Measurements from ENCODE around the gene FAM107B. TPM values are rescaled to one million over a fixed set of nuclear protein-coding genes. Genes with fewer than 3 reads are reported as not detected.

The FAM107B gene
- total RNA-seq, 1 donor = 17.7 TPM

DNA sequence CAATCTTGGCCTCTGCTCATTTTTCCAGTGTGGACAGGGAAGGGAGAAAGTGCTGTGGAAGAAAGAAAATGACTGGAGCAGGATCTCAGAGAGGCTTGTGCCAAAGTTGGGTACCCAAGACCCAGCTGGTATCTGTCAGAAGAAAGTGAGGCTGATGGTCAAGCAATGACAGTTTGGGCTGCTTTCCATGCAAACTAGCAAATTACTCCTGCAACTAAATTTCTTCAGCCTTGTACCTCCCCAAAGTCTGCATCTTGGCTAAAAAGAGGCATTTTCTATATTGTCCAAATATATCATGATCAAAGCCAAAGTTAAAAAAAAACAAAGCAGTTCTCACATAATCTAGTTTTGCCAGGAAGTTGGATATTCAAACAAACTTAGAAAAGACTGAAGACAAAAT is 235.5 kb downstream of the FAM107B start:
- H3K4me3 ChIP-seq (ENCODE audit: low read depth, low read length) = no peak overlapping the region
- TF ChIP-seq CTCF (IDR thresholded peaks at IDR 0.05; ENCODE audit: insufficient read depth, low read depth, low read length) = no peak
- DNase-seq (ENCODE audit: low read depth) = no peak

GRCh38 chr10:14536241-14537213 is 238.2 kb downstream of the FAM107B start:
- H3K4me3 ChIP-seq (ENCODE audit: low read depth, low read length) = no peak overlapping the region
- peak; percentile 75 for DNase-seq (ENCODE audit: low read depth)
- TF ChIP-seq CTCF (IDR thresholded peaks at IDR 0.05; ENCODE audit: insufficient read depth, low read depth, low read length) = peak; percentile 78

GRCh38 chr10:14535457-14536130 is 239.1 kb downstream of the FAM107B start:
- no peak overlapping the region for H3K4me3 ChIP-seq (ENCODE audit: low read depth, low read length)
- no peak for TF ChIP-seq CTCF (IDR thresholded peaks at IDR 0.05; ENCODE audit: insufficient read depth, low read depth, low read length)
- DNase-seq (ENCODE audit: low read depth) = no peak

DNA sequence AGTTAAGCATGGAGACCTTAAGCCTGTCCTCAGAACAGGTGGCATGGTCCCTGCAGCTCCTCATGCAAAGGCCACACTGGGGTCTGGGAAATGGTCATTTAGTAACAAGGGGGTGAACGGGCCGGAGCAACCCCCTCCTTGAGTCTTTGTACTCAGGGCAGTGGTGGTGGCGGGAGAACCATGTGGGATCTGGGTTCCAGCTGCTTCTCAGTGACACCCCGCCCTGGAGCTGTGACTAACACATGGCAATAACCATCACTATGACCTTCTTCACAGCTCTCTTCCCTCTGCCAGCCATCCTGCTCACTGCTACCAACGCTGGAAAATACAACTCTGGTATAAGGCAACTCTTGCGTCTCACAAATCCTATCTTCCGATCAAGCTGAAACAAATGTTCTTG is 240.5 kb downstream of the FAM107B start:
- H3K4me3 ChIP-seq (ENCODE audit: low read depth, low read length) = no peak overlapping the region
- no peak for TF ChIP-seq CTCF (IDR thresholded peaks at IDR 0.05; ENCODE audit: insufficient read depth, low read depth, low read length)
- DNase-seq (ENCODE audit: low read depth) = no peak

- TF ChIP-seq CTCF (IDR thresholded peaks at IDR 0.05; ENCODE audit: insufficient read depth, low read depth, low read length) = no peak
- no peak for DNase-seq (ENCODE audit: low read depth)
- H3K4me3 ChIP-seq (ENCODE audit: low read depth, low read length) = no peak overlapping the region
Observed at GRCh38 chr10:14533295-14533694, 241.4 kb downstream of the FAM107B start.

GRCh38 chr10:14532473-14533251 is 242.0 kb downstream of the FAM107B start:
- no peak overlapping the region for H3K4me3 ChIP-seq (ENCODE audit: low read depth, low read length)
- TF ChIP-seq CTCF (IDR thresholded peaks at IDR 0.05; ENCODE audit: insufficient read depth, low read depth, low read length) = no peak
- no peak for DNase-seq (ENCODE audit: low read depth)
